Measurements from ENCODE around the gene STAB2.

DNA sequence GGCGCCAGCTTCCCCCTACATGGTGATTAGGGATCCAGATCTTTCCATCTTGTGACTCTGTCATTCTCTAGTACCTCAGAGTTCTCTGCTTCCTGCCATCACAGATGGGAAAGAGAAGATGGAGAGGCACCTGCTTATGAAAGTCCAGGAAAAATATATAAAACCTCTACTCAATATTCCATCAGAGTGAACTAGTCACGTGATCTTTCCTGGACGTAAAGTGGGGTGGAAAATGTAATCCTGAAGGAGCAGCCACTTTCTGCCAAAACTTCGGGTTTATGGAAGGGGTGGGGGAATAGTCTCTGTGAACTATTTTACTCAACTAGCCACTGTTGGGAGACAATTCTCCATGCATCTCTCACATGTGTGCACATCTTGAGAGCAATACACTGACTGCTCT is 47.7 kb downstream of the STAB2 start:
- no peak for TF ChIP-seq EZH2 (optimal IDR thresholded peaks at IDR 0.05; ENCODE audit: low read depth, low read length)
- TF ChIP-seq, protein P1, sequence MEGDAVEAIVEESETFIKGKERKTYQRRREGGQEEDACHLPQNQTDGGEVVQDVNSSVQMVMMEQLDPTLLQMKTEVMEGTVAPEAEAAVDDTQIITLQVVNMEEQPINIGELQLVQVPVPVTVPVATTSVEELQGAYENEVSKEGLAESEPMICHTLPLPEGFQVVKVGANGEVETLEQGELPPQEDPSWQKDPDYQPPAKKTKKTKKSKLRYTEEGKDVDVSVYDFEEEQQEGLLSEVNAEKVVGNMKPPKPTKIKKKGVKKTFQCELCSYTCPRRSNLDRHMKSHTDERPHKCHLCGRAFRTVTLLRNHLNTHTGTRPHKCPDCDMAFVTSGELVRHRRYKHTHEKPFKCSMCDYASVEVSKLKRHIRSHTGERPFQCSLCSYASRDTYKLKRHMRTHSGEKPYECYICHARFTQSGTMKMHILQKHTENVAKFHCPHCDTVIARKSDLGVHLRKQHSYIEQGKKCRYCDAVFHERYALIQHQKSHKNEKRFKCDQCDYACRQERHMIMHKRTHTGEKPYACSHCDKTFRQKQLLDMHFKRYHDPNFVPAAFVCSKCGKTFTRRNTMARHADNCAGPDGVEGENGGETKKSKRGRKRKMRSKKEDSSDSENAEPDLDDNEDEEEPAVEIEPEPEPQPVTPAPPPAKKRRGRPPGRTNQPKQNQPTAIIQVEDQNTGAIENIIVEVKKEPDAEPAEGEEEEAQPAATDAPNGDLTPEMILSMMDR (IDR thresholded peaks at IDR 0.05; ENCODE audit: low read length): no peak
- TF ChIP-seq EZH2phosphoT487 (IDR thresholded peaks at IDR 0.05; ENCODE audit: low read length): no peak
